Measurements from ENCODE around the gene PRSS12. TPM values are rescaled to one million over a fixed set of nuclear protein-coding genes. Genes with fewer than 3 reads are reported as not detected.

PRSS12 gene
- total and polyA plus RNA-seq, 2 experiments from 2014 or later: 8.2 to 14.4 TPM

DNA sequence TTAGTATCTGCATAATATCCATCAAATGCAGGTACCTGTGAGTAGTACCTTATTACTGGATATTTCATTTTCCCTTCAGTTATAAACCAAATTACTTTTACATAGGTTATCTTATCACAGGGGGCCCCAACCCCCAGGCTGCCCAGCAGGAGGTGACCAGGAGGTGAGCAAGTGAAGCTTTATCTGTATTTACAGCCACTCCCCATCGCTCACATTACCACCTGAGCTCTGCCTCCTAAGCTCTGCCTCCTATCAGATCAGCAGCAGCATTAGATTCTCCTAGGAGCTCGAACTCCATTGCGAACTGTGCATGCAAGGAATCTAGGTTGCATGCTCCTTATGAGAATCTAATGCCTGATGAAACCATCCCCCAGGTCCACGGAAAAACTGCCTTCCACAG lies 6.3 kb downstream of the PRSS12 start:
- TF ChIP-seq, protein P1, sequence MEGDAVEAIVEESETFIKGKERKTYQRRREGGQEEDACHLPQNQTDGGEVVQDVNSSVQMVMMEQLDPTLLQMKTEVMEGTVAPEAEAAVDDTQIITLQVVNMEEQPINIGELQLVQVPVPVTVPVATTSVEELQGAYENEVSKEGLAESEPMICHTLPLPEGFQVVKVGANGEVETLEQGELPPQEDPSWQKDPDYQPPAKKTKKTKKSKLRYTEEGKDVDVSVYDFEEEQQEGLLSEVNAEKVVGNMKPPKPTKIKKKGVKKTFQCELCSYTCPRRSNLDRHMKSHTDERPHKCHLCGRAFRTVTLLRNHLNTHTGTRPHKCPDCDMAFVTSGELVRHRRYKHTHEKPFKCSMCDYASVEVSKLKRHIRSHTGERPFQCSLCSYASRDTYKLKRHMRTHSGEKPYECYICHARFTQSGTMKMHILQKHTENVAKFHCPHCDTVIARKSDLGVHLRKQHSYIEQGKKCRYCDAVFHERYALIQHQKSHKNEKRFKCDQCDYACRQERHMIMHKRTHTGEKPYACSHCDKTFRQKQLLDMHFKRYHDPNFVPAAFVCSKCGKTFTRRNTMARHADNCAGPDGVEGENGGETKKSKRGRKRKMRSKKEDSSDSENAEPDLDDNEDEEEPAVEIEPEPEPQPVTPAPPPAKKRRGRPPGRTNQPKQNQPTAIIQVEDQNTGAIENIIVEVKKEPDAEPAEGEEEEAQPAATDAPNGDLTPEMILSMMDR (IDR thresholded peaks at IDR 0.05; ENCODE audit: poor library complexity): no peak
- no peak for TF ChIP-seq EZH2phosphoT487 (IDR thresholded peaks at IDR 0.05; ENCODE audit: low read depth, severe bottlenecking, unreplicated experiment)
- no peak for TF ChIP-seq EZH2 (IDR thresholded peaks at IDR 0.05; ENCODE audit: borderline replicate concordance)
- Histone ChIP-seq H3K27ac (no peak overlapping the region), H3K79me2 (no peaks in the 10 kb centered on the region), H4K20me1 (ENCODE audit: insufficient read depth, poor library complexity, severe bottlenecking) (no peaks in the 10 kb centered on the region), H3K36me3 (replicated peaks; ENCODE audit: insufficient read depth, low read depth) (no peaks in the 10 kb centered on the region), H3K4me2 (no peak overlapping the region), H3K4me3 (no peak overlapping the region), H3K9me3 (ENCODE audit: low read depth) (no peaks in the 10 kb centered on the region), H3K27me3 (no peaks in the 10 kb centered on the region), H3K4me1 (ENCODE audit: insufficient read depth) (peaks cover 6% of the 10 kb centered on the region), H2AFZ (no peak overlapping the region), H3K9me2 (replicated peaks; ENCODE audit: insufficient read depth) (no peaks in the 10 kb centered on the region)
- DNase-seq (ENCODE audit: low spot score): no peak
- WGBS (ENCODE audit: low lambda C conversion rate, missing lambda C conversion rate): 67% methylated on average over 4 of the region's 4 CpGs

DNA sequence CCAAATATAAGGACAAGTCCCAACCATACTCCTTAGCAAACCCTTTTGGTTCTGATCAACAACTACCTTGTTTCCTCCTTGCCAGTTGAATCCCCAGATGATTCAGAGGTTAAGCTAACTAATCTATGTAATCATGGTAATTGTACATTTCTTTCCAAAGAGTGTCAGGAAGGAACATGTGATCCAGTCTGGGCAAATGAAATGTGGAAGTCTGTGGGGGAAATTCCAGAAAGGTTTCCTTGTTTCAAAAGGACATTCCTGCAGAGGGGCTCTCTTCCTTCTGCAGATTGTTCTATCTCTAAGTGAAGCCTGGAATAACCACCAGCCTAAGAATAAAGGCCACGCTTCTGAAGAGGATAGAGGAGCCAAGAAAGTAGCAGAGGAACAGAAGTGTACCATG lies 7.0 kb downstream of the PRSS12 start:
- no peaks in the 10 kb centered on the region for H3K9me2 ChIP-seq (replicated peaks; ENCODE audit: insufficient read depth)
- H3K9me3 ChIP-seq (ENCODE audit: low read depth): no peaks in the 10 kb centered on the region
- 81% methylated on average over 1 of the region's 1 CpG for WGBS (ENCODE audit: low lambda C conversion rate, missing lambda C conversion rate)
- no peak overlapping the region for H3K4me3 ChIP-seq
- no peak overlapping the region for H2AFZ ChIP-seq
- H4K20me1 ChIP-seq (ENCODE audit: insufficient read depth, poor library complexity, severe bottlenecking): no peaks in the 10 kb centered on the region
- H3K27ac ChIP-seq: peak overlapping the region; percentile 46
- H3K79me2 ChIP-seq: no peaks in the 10 kb centered on the region
- H3K4me1 ChIP-seq (ENCODE audit: insufficient read depth): peaks cover 5% of the 10 kb centered on the region
- no peaks in the 10 kb centered on the region for H3K27me3 ChIP-seq
- H3K4me2 ChIP-seq: no peak overlapping the region
- peak; percentile 17 for DNase-seq (ENCODE audit: low spot score)
- no peaks in the 10 kb centered on the region for H3K36me3 ChIP-seq (replicated peaks; ENCODE audit: insufficient read depth, low read depth)
- TF ChIP-seq EZH2phosphoT487 (IDR thresholded peaks at IDR 0.05; ENCODE audit: low read depth, severe bottlenecking, unreplicated experiment) (no peak), EZH2 (IDR thresholded peaks at IDR 0.05; ENCODE audit: borderline replicate concordance) (no peak)
- TF ChIP-seq, protein P1 (IDR thresholded peaks at IDR 0.05; ENCODE audit: poor library complexity): no peak

DNA sequence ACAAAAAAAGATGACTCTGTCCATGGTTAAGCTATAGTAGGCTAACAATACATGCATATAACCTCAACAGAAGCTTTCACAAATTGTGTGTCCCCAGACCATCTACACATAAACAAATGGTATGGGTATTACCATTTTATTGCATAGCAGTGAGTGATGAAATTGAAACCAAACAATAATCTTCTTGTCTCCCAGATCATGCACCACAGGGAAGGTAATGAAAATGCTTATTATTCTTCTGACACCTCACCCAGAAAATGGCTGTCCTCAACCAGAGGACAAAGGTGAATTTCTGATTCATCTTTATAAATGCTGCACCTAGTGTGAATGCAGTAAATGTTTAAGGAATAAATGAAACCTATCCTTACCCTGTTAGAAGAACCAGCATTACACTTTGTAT lies 8.0 kb downstream of the PRSS12 start:
- Histone ChIP-seq H3K9me2 (replicated peaks; ENCODE audit: insufficient read depth) (no peaks in the 10 kb centered on the region), H2AFZ (no peak overlapping the region), H3K79me2 (no peaks in the 10 kb centered on the region), H3K27ac (peak overlapping the region; percentile 46), H3K4me3 (no peak overlapping the region), H3K4me1 (ENCODE audit: insufficient read depth) (peaks cover 5% of the 10 kb centered on the region), H3K9me3 (ENCODE audit: low read depth) (no peaks in the 10 kb centered on the region), H3K4me2 (no peak overlapping the region), H4K20me1 (ENCODE audit: insufficient read depth, poor library complexity, severe bottlenecking) (no peaks in the 10 kb centered on the region), H3K36me3 (replicated peaks; ENCODE audit: insufficient read depth, low read depth) (no peaks in the 10 kb centered on the region), H3K27me3 (no peaks in the 10 kb centered on the region)
- no peak for TF ChIP-seq EZH2phosphoT487 (IDR thresholded peaks at IDR 0.05; ENCODE audit: low read depth, severe bottlenecking, unreplicated experiment)
- TF ChIP-seq, protein P1 (IDR thresholded peaks at IDR 0.05; ENCODE audit: poor library complexity): no peak
- no peak for TF ChIP-seq EZH2 (IDR thresholded peaks at IDR 0.05; ENCODE audit: borderline replicate concordance)
- DNase-seq (ENCODE audit: low spot score): no peak

DNA sequence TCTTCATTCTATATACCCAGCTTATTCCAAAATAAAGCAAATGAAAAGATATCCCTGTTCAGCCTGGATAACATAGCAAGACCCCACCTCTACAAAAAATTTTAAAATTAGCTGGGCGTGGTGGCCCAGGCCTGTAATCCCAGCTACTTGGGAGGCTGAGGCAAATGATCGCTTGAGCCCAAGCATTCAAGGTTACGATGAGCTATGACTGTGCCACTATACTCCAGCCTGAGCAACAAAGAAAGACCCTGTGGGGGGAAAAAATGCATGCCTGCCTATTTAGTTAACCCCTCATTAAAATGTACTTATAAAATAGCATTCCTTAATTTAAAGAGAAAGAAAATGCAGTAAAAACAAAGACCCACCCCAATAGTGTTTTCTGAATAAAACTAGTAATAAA lies 9.3 kb downstream of the PRSS12 start:
- no peak for DNase-seq (ENCODE audit: low spot score)
- peaks cover 5% of the 10 kb centered on the region for H3K4me1 ChIP-seq (ENCODE audit: insufficient read depth)
- H3K4me2 ChIP-seq: no peak overlapping the region
- H2AFZ ChIP-seq: no peak overlapping the region
- no peaks in the 10 kb centered on the region for H4K20me1 ChIP-seq (ENCODE audit: insufficient read depth, poor library complexity, severe bottlenecking)
- WGBS (ENCODE audit: low lambda C conversion rate, missing lambda C conversion rate): 92% methylated on average over 3 of the region's 3 CpGs
- H3K79me2 ChIP-seq: no peaks in the 10 kb centered on the region
- H3K27me3 ChIP-seq: no peaks in the 10 kb centered on the region
- H3K36me3 ChIP-seq (replicated peaks; ENCODE audit: insufficient read depth, low read depth): no peaks in the 10 kb centered on the region
- TF ChIP-seq EZH2 (IDR thresholded peaks at IDR 0.05; ENCODE audit: borderline replicate concordance): no peak
- TF ChIP-seq, protein P1 (IDR thresholded peaks at IDR 0.05; ENCODE audit: poor library complexity): no peak
- TF ChIP-seq EZH2phosphoT487 (IDR thresholded peaks at IDR 0.05; ENCODE audit: low read depth, severe bottlenecking, unreplicated experiment): no peak
- no peaks in the 10 kb centered on the region for H3K9me2 ChIP-seq (replicated peaks; ENCODE audit: insufficient read depth)
- H3K9me3 ChIP-seq (ENCODE audit: low read depth): no peaks in the 10 kb centered on the region
- H3K4me3 ChIP-seq: no peak overlapping the region
- no peak overlapping the region for H3K27ac ChIP-seq
